Suprapubic skin (tissue), 2 donors: ENCODE results near the gene PCDH1.

Source experiments
- EP300 ChIP-seq: sonication (generic); formaldehyde crosslinking; IDR thresholded peaks from one replicate; pipeline ENCODE4 v1.6.1; 2017; ENCODE audit warnings: antibody characterized with exemption
- POLR2A ChIP-seq, 2 donors: fragments of 450-650 bp; IDR thresholded peaks; one replicate each; pipeline ENCODE4 v1.6.1; 2017; ENCODE audit warnings: antibody characterized with exemption in 2 of 2, mild to moderate bottlenecking in 2 of 2, moderate library complexity in 2 of 2

DNA sequence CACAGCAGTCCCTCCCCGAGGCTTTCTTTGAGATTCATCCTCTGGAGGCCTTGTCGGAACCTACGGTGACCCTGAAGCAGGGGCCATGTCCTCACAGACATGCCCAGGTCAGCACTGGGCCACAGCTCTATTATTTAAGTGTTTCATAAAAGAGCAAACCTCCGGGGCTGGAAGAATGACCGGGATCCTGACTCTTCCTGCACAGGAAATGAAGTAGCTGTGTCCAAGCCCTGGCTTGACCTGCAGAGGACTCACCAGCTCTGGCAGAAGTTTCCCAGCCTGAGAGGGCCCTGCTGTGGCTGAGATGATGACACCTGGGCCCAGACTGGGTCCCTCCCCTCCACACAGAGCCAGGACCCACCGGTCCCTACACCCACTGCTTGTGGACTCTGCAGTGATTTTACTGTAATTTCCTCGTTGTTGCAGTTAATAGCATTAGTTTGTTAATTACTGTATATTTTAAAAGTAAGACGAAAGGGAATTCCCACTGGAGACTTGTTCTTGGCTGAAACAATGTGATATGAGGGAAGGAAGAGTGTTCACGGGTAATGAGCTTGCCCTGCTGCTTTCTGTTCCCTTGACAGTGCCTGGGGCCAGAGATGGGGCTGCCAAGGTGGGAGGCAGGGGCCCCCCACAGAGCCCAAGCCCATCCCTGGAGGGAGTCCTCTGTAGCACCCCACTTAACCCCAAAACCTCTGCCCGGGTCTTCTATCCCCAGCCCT, 72.2 kb downstream of the PCDH1 start:
- TF ChIP-seq EP300, result no peak
- TF ChIP-seq POLR2A (IDR thresholded peaks at IDR 0.05), result no peak
